Thoracic aorta (tissue), 2 donors: ENCODE results near the gene BARX2. TPM values are rescaled to one million over a fixed set of nuclear protein-coding genes. Genes with fewer than 3 reads are reported as not detected.

Experiments
- ATAC-seq: fragments of 150-250 bp; one replicate; pipeline ENCODE4 v1.8.0; 2017; ENCODE audit warnings: low read depth; ENCODE audit not compliant: insufficient number of reproducible peaks, low FRiP score
- DNase-seq: peaks from one replicate; pipeline ENCODE4 v3.0.0-alpha.2; 2020; ENCODE audit warnings: low spot score
- H3K27ac ChIP-seq, 2 donors: fragments of 200-600 bp; sonication (generic); 1 replicate in 1 of 2; 2 replicates in 1 of 2; pipeline ENCODE4 v1.5.1; 2016; ENCODE audit warnings: mild to moderate bottlenecking in 2 of 2, moderate library complexity in 2 of 2
- H3K27me3 ChIP-seq: fragments of 200-600 bp; sonication (generic); replicated peaks from 2 replicates; pipeline ENCODE4 v1.6.0; 2016; ENCODE audit warnings: mild to moderate bottlenecking; ENCODE audit not compliant: insufficient read depth
- H3K36me3 ChIP-seq: fragments of 200-600 bp; sonication (generic); one replicate; pipeline ENCODE4 v1.5.1; 2016
- H3K4me1 ChIP-seq, 2 donors: fragments of 200-600 bp; sonication (generic); 1 replicate in 1 of 2; 2 replicates in 1 of 2; pipeline versions ENCODE4 v1.5.1 to v1.6.0; 2016; ENCODE audit warnings: low read depth in 2 of 2, mild to moderate bottlenecking in 1 of 2; ENCODE audit not compliant: control insufficient read depth in 1 of 2
- H3K4me3 ChIP-seq: fragments of 200-600 bp; sonication (generic); 2 replicates; pipeline ENCODE4 v1.5.1; 2016; ENCODE audit warnings: mild to moderate bottlenecking
- H3K9me3 ChIP-seq: fragments of 200-600 bp; sonication (generic); 2 replicates; pipeline ENCODE4 v1.5.1; 2016
- total RNA-seq, 2 donors: library from RNA; depleted of rRNA; stranded (reverse); fragments of >200 nt; gene quantifications; one replicate each; pipeline versions ENCODE4 v1.1.0 to v1.2.3, GENCODE V29; 2016
- TF ChIP-seq, protein P1 (sequence below): fragments of 200-600 bp; sonication (generic); IDR thresholded peaks from one replicate; pipeline ENCODE4 v1.5.1; 2019; ENCODE audit warnings: antibody characterized with exemption

The BARX2 gene
- total RNA-seq, 2 donors from 2014 or later = not detected

DNA sequence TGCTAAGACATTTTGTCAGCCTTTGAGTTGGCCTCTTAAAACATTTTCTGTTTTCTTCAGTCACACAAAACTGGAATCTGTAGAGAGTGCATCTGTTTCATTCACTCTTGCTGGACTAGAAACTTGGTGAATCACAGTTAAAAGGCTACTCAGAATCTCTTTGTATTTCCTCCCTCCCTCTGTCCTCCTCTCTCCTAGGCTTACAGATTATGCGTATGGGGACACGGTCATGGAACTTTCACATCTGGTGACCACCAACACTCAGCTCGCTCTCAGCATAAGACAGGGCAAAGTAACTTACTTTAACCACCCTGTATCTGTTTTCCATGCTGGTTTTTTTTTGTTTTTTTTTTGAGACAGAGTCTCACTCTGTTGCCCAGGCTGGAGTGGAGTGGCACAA, 50.4 kb downstream of the BARX2 start:
- DNase-seq (no peak), ATAC-seq (no peak)
- Histone ChIP-seq H3K9me3 (no peaks in the 10 kb centered on the region), H3K4me1 (no peaks in the 10 kb centered on the region), H3K27ac (no peak overlapping the region), H3K27me3 (no peaks in the 10 kb centered on the region), H3K36me3 (no peaks in the 10 kb centered on the region), H3K4me3 (no peak overlapping the region)
- TF ChIP-seq, protein P1, sequence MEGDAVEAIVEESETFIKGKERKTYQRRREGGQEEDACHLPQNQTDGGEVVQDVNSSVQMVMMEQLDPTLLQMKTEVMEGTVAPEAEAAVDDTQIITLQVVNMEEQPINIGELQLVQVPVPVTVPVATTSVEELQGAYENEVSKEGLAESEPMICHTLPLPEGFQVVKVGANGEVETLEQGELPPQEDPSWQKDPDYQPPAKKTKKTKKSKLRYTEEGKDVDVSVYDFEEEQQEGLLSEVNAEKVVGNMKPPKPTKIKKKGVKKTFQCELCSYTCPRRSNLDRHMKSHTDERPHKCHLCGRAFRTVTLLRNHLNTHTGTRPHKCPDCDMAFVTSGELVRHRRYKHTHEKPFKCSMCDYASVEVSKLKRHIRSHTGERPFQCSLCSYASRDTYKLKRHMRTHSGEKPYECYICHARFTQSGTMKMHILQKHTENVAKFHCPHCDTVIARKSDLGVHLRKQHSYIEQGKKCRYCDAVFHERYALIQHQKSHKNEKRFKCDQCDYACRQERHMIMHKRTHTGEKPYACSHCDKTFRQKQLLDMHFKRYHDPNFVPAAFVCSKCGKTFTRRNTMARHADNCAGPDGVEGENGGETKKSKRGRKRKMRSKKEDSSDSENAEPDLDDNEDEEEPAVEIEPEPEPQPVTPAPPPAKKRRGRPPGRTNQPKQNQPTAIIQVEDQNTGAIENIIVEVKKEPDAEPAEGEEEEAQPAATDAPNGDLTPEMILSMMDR = no peak

DNA sequence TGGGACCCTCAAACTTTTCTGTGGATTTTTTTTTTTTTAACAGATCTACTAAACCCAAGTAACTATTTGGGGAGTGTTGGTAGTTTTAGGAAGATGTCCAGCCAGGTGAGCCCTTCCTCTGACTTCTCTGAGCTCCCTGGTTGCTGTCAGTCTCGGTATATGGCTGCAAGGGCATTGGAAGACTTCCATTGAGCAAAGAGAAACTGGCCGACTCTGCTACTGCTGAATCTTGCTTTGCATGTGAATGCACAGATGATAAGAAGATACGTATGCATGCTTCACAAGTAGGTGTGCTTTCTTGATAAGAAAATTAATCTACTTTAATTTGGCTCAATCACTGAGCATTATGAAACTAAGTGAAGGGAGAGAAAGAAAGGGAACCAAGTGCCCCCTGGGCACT, 51.1 kb downstream of the BARX2 start:
- no peak overlapping the region for H3K27ac ChIP-seq
- no peaks in the 10 kb centered on the region for H3K27me3 ChIP-seq
- no peaks in the 10 kb centered on the region for H3K36me3 ChIP-seq
- no peaks in the 10 kb centered on the region for H3K4me1 ChIP-seq
- no peaks in the 10 kb centered on the region for H3K9me3 ChIP-seq
- TF ChIP-seq, protein P1 = no peak
- no peak for DNase-seq
- no peak overlapping the region for H3K4me3 ChIP-seq
- no peak for ATAC-seq

DNA sequence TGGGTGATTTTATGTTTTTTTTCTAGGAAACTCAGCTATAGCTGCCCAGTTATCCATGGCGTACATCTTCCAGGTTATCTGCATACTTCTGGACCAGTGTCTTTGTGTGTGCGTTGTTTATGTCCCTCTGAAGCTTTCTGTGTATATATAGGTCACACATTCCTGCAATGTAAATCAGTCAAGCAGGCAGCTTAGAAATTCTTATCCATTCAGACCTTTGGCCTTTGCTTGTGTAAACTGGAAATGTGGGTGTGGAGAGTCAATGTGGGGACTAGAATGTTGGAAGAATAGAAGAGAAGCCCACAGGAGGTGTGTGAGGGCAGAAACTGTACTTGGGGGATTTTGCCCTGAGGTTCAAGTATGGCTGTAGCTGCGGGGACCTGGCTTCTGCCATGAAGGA, 51.7 kb downstream of the BARX2 start:
- TF ChIP-seq, protein P1 = no peak
- no peaks in the 10 kb centered on the region for H3K36me3 ChIP-seq
- H3K27ac ChIP-seq = no peak overlapping the region
- H3K27me3 ChIP-seq = no peaks in the 10 kb centered on the region
- H3K4me3 ChIP-seq = no peak overlapping the region
- DNase-seq = no peak
- H3K4me1 ChIP-seq = no peaks in the 10 kb centered on the region
- H3K9me3 ChIP-seq = no peaks in the 10 kb centered on the region
- ATAC-seq = no peak

DNA sequence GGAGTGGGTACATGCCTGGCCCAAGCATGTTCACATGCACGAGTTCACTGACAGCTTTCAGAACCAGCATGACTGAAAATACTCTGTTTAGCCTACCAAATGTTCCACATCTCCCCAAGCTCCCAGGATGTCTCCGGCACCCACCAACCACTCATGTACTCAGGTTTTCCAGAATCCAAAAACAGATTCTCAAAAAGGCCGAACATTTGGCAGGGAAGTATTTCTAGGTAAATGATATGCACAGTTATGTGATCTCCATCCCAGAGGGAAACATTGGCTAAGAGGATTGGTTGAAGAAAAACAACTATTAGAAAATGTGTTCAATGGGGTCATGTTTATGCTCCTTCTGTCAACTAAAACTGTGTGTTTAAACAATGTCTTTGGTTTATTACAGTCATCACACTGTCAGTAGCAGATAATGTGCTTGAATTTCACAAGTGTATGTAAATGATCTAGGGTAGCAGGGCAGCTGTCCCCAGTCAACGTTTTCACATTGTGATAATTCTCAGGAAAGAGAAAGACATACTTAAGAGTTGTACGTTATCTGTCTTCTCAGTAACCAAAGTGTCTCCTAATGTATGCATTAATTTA, 52.3 kb downstream of the BARX2 start:
- no peaks in the 10 kb centered on the region for H3K4me1 ChIP-seq
- TF ChIP-seq, protein P1 = no peak
- H3K27me3 ChIP-seq = no peaks in the 10 kb centered on the region
- no peak for ATAC-seq
- H3K27ac ChIP-seq = no peak overlapping the region
- no peak overlapping the region for H3K4me3 ChIP-seq
- H3K9me3 ChIP-seq = no peaks in the 10 kb centered on the region
- no peaks in the 10 kb centered on the region for H3K36me3 ChIP-seq
- DNase-seq = no peak

DNA sequence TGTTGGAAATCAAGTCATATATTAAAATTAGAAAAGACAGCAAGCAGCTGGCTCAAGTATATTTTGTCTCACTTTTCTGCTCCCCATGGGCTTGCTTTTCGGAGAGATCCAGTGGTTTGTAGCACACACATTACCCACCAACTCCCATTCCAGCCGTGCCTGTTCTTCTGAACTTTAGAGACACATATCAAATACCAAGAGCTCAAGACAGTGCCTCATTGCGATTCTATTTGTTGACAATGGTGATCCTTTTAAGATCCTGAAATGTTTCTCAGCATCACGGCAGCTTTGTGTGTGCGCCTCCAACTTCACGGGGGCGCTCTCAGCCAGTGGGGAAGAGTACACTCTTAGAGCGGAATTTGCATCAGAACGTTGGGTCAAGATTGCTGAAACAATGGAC, 52.9 kb downstream of the BARX2 start:
- Histone ChIP-seq H3K4me3 (no peak overlapping the region), H3K27ac (no peak overlapping the region), H3K9me3 (no peaks in the 10 kb centered on the region), H3K36me3 (no peaks in the 10 kb centered on the region), H3K4me1 (no peaks in the 10 kb centered on the region), H3K27me3 (no peaks in the 10 kb centered on the region)
- no peak for DNase-seq
- no peak for ATAC-seq
- TF ChIP-seq, protein P1 = no peak
